IMR-90 (cell line): ENCODE results near the gene SLC24A3. TPM values are rescaled to one million over a fixed set of nuclear protein-coding genes. Genes with fewer than 3 reads are reported as not detected.

Experiments
- ATAC-seq: fragments of 200-7000 bp; cut with Tn5 transposase; 2 replicates; pipeline ENCODE4 v1.9.1; 2020; ENCODE audit warnings: low read depth, mild to moderate bottlenecking, moderate library complexity
- BruUV-seq: library from RNA; stranded (reverse); fragments of 400-500 nt; replicated peaks from 2 replicates; lab custom pipeline; 2021; lab: Mats Ljungman, UMichigan
- CTCF ChIA-PET: fragments of 300-600 bp; formaldehyde crosslinking; extraction: SDS; loops from one replicate; lab custom pipeline; 2021; ENCODE audit warnings: antibody characterized with exemption; lab: Yijun Ruan, JAX
- POLR2A ChIA-PET: fragments of 300-600 bp; sonication (Branson Sonifier 250); formaldehyde crosslinking; loops from one replicate; lab custom pipeline; 2022; ENCODE audit warnings: antibody characterized with exemption; ENCODE audit not compliant: unreplicated experiment; lab: Charles Lee
- DNase-seq: peaks from one replicate; pipeline ENCODE4 v3.0.0; 2013
- H2AFZ ChIP-seq: replicated peaks from 2 replicates; pipeline ENCODE3; 2013; ENCODE audit warnings: low read length, mild to moderate bottlenecking; ENCODE audit not compliant: poor library complexity
- H2AK5ac ChIP-seq: 2 replicates; pipeline ENCODE4 v1.6.1; 2013; ENCODE audit warnings: low read depth, low read length, inconsistent platforms
- H2AK9ac ChIP-seq: replicated peaks from 2 replicates; pipeline ENCODE3; 2013; ENCODE audit warnings: mild to moderate bottlenecking, low read depth, low read length, moderate library complexity; ENCODE audit not compliant: poor library complexity
- H2BK120ac ChIP-seq: 2 replicates; pipeline ENCODE4 v1.6.1; 2013; ENCODE audit warnings: low read depth, low read length, inconsistent platforms
- H2BK15ac ChIP-seq: 3 replicates; pipeline ENCODE4 v1.6.1; 2013; ENCODE audit warnings: low read depth, low read length, inconsistent platforms
- H2BK20ac ChIP-seq: 2 replicates; pipeline ENCODE4 v1.6.1; 2013; ENCODE audit warnings: low read depth, mild to moderate bottlenecking, inconsistent platforms, low read length, moderate library complexity
- H2BK5ac ChIP-seq: 2 replicates; pipeline ENCODE4 v1.6.1; 2013; ENCODE audit warnings: mild to moderate bottlenecking, low read depth, low read length, inconsistent platforms; ENCODE audit not compliant: poor library complexity, severe bottlenecking
- H3K14ac ChIP-seq: replicated peaks from 2 replicates; pipeline ENCODE4 v1.6.1; 2013; ENCODE audit warnings: low read depth, low read length, inconsistent platforms
- H3K18ac ChIP-seq: 2 replicates; pipeline ENCODE4 v1.6.1; 2013; ENCODE audit warnings: low read depth, low read length, control low read depth
- H3K23ac ChIP-seq: 2 replicates; pipeline ENCODE4 v1.6.1; 2013; ENCODE audit warnings: low read depth, low read length, inconsistent platforms
- H3K27ac ChIP-seq: 2 replicates; pipeline ENCODE4 v1.5.1; 2013; ENCODE audit warnings: mild to moderate bottlenecking, control low read depth, low read length; ENCODE audit not compliant: insufficient read depth
- H3K27me3 ChIP-seq: 2 replicates; pipeline ENCODE4 v1.6.1; 2013; ENCODE audit warnings: low read length; ENCODE audit not compliant: control insufficient read depth, insufficient read depth
- H3K36me3 ChIP-seq: 2 replicates; pipeline ENCODE4 v1.6.1; 2013; ENCODE audit warnings: low read length, mixed read lengths; ENCODE audit not compliant: control insufficient read depth, insufficient read depth
- H3K4ac ChIP-seq: 2 replicates; pipeline ENCODE4 v1.6.1; 2013; ENCODE audit warnings: low read depth, low read length, inconsistent platforms
- H3K4me1 ChIP-seq: 2 replicates; pipeline ENCODE4 v1.6.1; 2013; ENCODE audit warnings: low read length, mixed read lengths; ENCODE audit not compliant: control insufficient read depth, insufficient read depth
- H3K4me2 ChIP-seq: 2 replicates; pipeline ENCODE4 v1.6.1; 2013; ENCODE audit warnings: low read depth, mild to moderate bottlenecking, control low read depth, low read length, moderate library complexity
- H3K4me3 ChIP-seq: 2 replicates; pipeline ENCODE4 v1.5.1; 2013; ENCODE audit warnings: low read depth, mild to moderate bottlenecking, control low read depth, low read length, moderate library complexity; ENCODE audit not compliant: insufficient read depth
- H3K56ac ChIP-seq: 2 replicates; pipeline ENCODE4 v1.6.1; 2013; ENCODE audit warnings: low read length, inconsistent platforms; ENCODE audit not compliant: insufficient read depth; ENCODE audit errors: extremely low read depth
- H3K79me1 ChIP-seq, 2 experiments: 2 replicates each; pipeline ENCODE4 v1.6.1; 2013; ENCODE audit warnings: low read length in 2 of 2, inconsistent platforms in 1 of 2, low read depth in 1 of 2
- H3K9ac ChIP-seq: 2 replicates; pipeline ENCODE4 v1.6.1; 2013; ENCODE audit warnings: low read depth, low read length, control low read depth
- H3K9me1 ChIP-seq: 2 replicates; pipeline ENCODE4 v1.6.1; 2013; ENCODE audit warnings: low read length, inconsistent platforms; ENCODE audit not compliant: insufficient read depth
- H3K9me3 ChIP-seq: 2 replicates; pipeline ENCODE4 v1.6.1; 2013; ENCODE audit warnings: low read length; ENCODE audit not compliant: control insufficient read depth, insufficient read depth
- H4K20me1 ChIP-seq: 2 replicates; pipeline ENCODE4 v1.6.1; 2013; ENCODE audit warnings: low read length, inconsistent platforms; ENCODE audit not compliant: insufficient read depth
- H4K5ac ChIP-seq: 2 replicates; pipeline ENCODE4 v1.6.1; 2013; ENCODE audit warnings: mild to moderate bottlenecking, low read depth, low read length, control low read depth
- H4K8ac ChIP-seq, 2 experiments: 2 replicates each; pipeline ENCODE4 v1.6.1; 2013; ENCODE audit warnings: low read depth in 2 of 2, low read length in 2 of 2, control low read depth in 1 of 2, inconsistent platforms in 1 of 2
- H4K91ac ChIP-seq: 2 replicates; pipeline ENCODE4 v1.6.1; 2013; ENCODE audit warnings: low read depth, low read length, inconsistent platforms; ENCODE audit not compliant: insufficient read depth
- MXI1 ChIP-seq: IDR thresholded peaks from 2 replicates; pipeline ENCODE4 v1.6.1; 2012; ENCODE audit warnings: low read depth, mild to moderate bottlenecking, low read length, moderate library complexity, borderline replicate concordance
- RAD21 ChIP-seq: IDR thresholded peaks from 2 replicates; pipeline ENCODE4 v1.6.1; 2012; ENCODE audit warnings: low read length, improper control_type of control experiment
- USF2 ChIP-seq: fragments of 150-350 bp; IDR thresholded peaks from 2 replicates; pipeline ENCODE4 v1.6.1; 2017; ENCODE audit warnings: mild to moderate bottlenecking, antibody characterized with exemption, low read length, low read depth
- WGBS, 2 experiments: methylation state at CpG; one replicate each; pipeline versions ENCODE4 v1.1.5 to v1.1.7; 2013; ENCODE audit warnings: missing lambda C conversion rate in 2 of 2; ENCODE audit not compliant: insufficient read length in 1 of 2; ENCODE audit errors: extremely low coverage in 2 of 2; 5-methylcytosine and 5-hydroxymethylcytosine counted together
- dilution Hi-C: fragments of 300-500 bp; cut with HindIII; formaldehyde crosslinking; loops from one replicate; pipeline ENCODE4 v1.14.3; 2018; ENCODE audit warnings: low sequenced_read_pairs; ENCODE audit not compliant: unreplicated experiment
- in situ Hi-C: fragments of 300-500 bp; cut with MboI; formaldehyde crosslinking; loops from 3 replicates; pipeline ENCODE4 v1.14.3; 2019; ENCODE audit warnings: low sequenced_read_pairs, inconsistent platforms, mixed read lengths
- intact Hi-C: fragments of 100-400 bp; cut with micrococcal nuclease; formaldehyde crosslinking; loops from 2 replicates; pipeline ENCODE4 v1.10.0; 2022
- polyA plus RNA-seq, 3 experiments: library from polyadenylated mRNA; depleted of rRNA; stranded (reverse); fragments of >200 nt; gene quantifications; 2 replicates each; pipeline ENCODE4 v1.2.3, GENCODE V29; 2012; ENCODE audit warnings: low replicate concordance in 1 of 3
- total RNA-seq: library from RNA; depleted of rRNA; stranded (reverse); fragments of >200 nt; gene quantifications from 2 replicates; pipeline ENCODE4 v1.2.3, GENCODE V29; 2012

Gene SLC24A3
- total and polyA plus RNA-seq, 2 of the 4 experiments (the other 2 are of a cell fraction) = not detected

- Histone ChIP-seq H3K18ac (no peak overlapping the region), H4K5ac (no peak overlapping the region), H3K56ac (no peak overlapping the region), H3K14ac (no peak overlapping the region), H3K79me1 (no peaks in the 10 kb centered on the region), H3K4me1 (no peaks in the 10 kb centered on the region; the same call in 1 of the 2 replicates), H3K4me2 (no peak overlapping the region), H3K4ac (no peak overlapping the region), H3K4me3 (no peak overlapping the region), H3K36me3 (no peaks in the 10 kb centered on the region), H2BK120ac (no peak overlapping the region), H2BK20ac (no peak overlapping the region), H2BK15ac (no peak overlapping the region), H2AFZ (no peak overlapping the region), H3K9me3 (peaks cover 12% of the 10 kb centered on the region; the same call in 1 of the 2 replicates), H3K9ac (no peak overlapping the region), H2AK9ac (no peak overlapping the region), H4K91ac (no peak overlapping the region), H3K27me3 (peaks cover 30% of the 10 kb centered on the region), H3K23ac (no peak overlapping the region), H4K8ac (no peak overlapping the region), H4K20me1 (no peaks in the 10 kb centered on the region), H2BK5ac (no peak overlapping the region), H2AK5ac (no peak overlapping the region), H3K9me1 (no peaks in the 10 kb centered on the region), H3K27ac (no peak overlapping the region)
- CTCF ChIA-PET = no interaction called here
- no TSS peak for BruUV-seq
- POLR2A ChIA-PET = no interaction called here
- TF ChIP-seq RAD21 (no peak), USF2 (no peak), MXI1 (no peak)
- WGBS, 2 experiments = 86% methylated on average over 2 of the region's 3 CpGs; no CpG with 5 or more reads in 1 of the 2 experiments
- dilution Hi-C loops = no loop called here
- in situ Hi-C loops = no loop called here
- no peak for DNase-seq
- intact Hi-C loops = no loop called here
- no peak for ATAC-seq
Measured at GRCh38 chr20:19718880-19719279, 506.4 kb downstream of the SLC24A3 start.
